ENCODE results near the gene ARHGEF37. TPM values are rescaled to one million over a fixed set of nuclear protein-coding genes. Genes with fewer than 3 reads are reported as not detected.
"Not testable (repeated sequence)": the region's sequence is repeated elsewhere in the genome, so short reads cannot be mapped to it uniquely, and the experiment has no call there.

Gene ARHGEF37
- total RNA-seq, 1 experiment from 2014 or later, result 0.70 TPM

DNA sequence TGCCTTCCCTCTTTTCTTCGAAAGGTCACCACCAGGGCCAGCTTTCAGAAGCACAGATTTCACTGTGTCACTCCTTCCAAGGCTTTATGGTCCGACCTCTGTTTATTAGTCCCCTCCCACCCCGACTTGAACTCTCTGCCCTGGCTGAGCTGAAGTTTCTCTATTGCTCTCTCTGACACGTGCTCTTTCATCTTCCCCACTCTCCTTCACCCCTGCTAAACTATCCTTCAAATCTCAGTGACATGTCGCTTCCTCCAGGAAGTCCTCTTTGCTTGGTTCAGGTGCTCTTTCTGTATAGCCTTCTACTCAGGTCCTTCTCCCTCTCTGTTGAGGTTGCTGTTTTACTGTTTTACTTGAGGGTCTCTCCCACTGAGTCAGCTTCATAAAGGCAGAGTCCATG, 64.4 kb downstream of the ARHGEF37 start:
- no peak overlapping the region for H3K27ac Mint-ChIP-seq (ENCODE audit: unreplicated experiment)
- TF ChIP-seq, protein P1, sequence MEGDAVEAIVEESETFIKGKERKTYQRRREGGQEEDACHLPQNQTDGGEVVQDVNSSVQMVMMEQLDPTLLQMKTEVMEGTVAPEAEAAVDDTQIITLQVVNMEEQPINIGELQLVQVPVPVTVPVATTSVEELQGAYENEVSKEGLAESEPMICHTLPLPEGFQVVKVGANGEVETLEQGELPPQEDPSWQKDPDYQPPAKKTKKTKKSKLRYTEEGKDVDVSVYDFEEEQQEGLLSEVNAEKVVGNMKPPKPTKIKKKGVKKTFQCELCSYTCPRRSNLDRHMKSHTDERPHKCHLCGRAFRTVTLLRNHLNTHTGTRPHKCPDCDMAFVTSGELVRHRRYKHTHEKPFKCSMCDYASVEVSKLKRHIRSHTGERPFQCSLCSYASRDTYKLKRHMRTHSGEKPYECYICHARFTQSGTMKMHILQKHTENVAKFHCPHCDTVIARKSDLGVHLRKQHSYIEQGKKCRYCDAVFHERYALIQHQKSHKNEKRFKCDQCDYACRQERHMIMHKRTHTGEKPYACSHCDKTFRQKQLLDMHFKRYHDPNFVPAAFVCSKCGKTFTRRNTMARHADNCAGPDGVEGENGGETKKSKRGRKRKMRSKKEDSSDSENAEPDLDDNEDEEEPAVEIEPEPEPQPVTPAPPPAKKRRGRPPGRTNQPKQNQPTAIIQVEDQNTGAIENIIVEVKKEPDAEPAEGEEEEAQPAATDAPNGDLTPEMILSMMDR (IDR thresholded peaks at IDR 0.05; ENCODE audit: insufficient read depth in 1 of 2, low read depth in 1 of 2, low read length in 1 of 2, severe bottlenecking in 1 of 2, unreplicated experiment in 1 of 2), result no peak
- H3K9me3 ChIP-seq, result no peaks in the 10 kb centered on the region
- ChIA-PET POLR2A (no interaction called here), CTCF (interaction anchor here (0.9 kb wide), 1 partner anchor 183 kb away, joined by 3 read pairs; no protein-coding TSS in a partner anchor)
- no peaks in the 10 kb centered on the region for H3K36me3 Mint-ChIP-seq (ENCODE audit: insufficient read depth, unreplicated experiment)
- no TSS peak for BruUV-seq (replicated peaks)
- no peak overlapping the region for H3K4me3 Mint-ChIP-seq (ENCODE audit: unreplicated experiment)
- intact Hi-C loops (cut with micrococcal nuclease; ENCODE audit: unreplicated experiment), result no loop called here
- H3K4me1 Mint-ChIP-seq (ENCODE audit: low read depth, unreplicated experiment), result no peaks in the 10 kb centered on the region
- H3K9me3 Mint-ChIP-seq (ENCODE audit: unreplicated experiment), result no peaks in the 10 kb centered on the region
- H3K27me3 ChIP-seq (replicated peaks; ENCODE audit: control insufficient read depth, insufficient read depth, low read length), result no peaks in the 10 kb centered on the region
- H3K36me3 ChIP-seq (ENCODE audit: control insufficient read depth, insufficient read depth, low read length), result no peaks in the 10 kb centered on the region
- DNase-seq, result no peak
- peaks cover 5% of the 10 kb centered on the region; the same call in 1 of the 2 replicates for H3K4me1 ChIP-seq
- no peaks in the 10 kb centered on the region for H3K27me3 Mint-ChIP-seq (ENCODE audit: insufficient read depth, unreplicated experiment)
- H3K4me3 ChIP-seq (ENCODE audit: low read depth, low read length), result no peak overlapping the region

DNA sequence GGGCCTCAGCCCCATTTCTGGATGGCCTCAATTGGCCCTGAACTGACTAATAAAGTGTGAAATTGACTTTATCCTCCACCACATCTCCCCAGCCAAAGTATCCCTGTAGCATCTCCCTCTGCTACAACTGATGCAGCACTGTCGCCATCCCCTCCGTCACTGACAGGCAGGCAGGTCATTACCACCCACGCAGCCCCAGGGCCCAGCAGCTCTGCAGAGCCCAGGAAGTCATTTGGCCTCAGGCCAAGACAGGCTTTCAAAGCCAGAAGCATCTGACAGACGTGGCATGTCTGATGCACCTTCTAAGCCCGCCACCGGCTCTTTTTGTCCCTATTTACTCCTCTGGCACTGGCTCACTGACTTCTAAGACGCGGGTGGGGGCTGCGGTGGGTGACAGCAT, 65.3 kb downstream of the ARHGEF37 start:
- ChIA-PET CTCF (no interaction called here), POLR2A (no interaction called here)
- no peaks in the 10 kb centered on the region for H3K4me1 Mint-ChIP-seq (ENCODE audit: low read depth, unreplicated experiment)
- no peaks in the 10 kb centered on the region; the same call in 1 of the 2 replicates for H3K4me1 ChIP-seq
- no peaks in the 10 kb centered on the region for H3K27me3 Mint-ChIP-seq (ENCODE audit: insufficient read depth, unreplicated experiment)
- H3K27ac Mint-ChIP-seq (ENCODE audit: unreplicated experiment), result no peak overlapping the region
- no peaks in the 10 kb centered on the region for H3K27me3 ChIP-seq (replicated peaks; ENCODE audit: control insufficient read depth, insufficient read depth, low read length)
- H3K4me3 ChIP-seq (ENCODE audit: low read depth, low read length), result no peak overlapping the region
- no TSS peak for BruUV-seq (replicated peaks)
- H3K4me3 Mint-ChIP-seq (ENCODE audit: unreplicated experiment), result no peak overlapping the region
- no peak for DNase-seq
- H3K36me3 ChIP-seq (ENCODE audit: control insufficient read depth, insufficient read depth, low read length), result no peaks in the 10 kb centered on the region
- intact Hi-C loops (cut with micrococcal nuclease; ENCODE audit: unreplicated experiment), result no loop called here
- no peaks in the 10 kb centered on the region for H3K9me3 Mint-ChIP-seq (ENCODE audit: unreplicated experiment)
- H3K9me3 ChIP-seq, result no peaks in the 10 kb centered on the region
- TF ChIP-seq, protein P1 (IDR thresholded peaks at IDR 0.05; ENCODE audit: insufficient read depth in 1 of 2, low read depth in 1 of 2, low read length in 1 of 2, severe bottlenecking in 1 of 2, unreplicated experiment in 1 of 2), result no peak
- no peaks in the 10 kb centered on the region for H3K36me3 Mint-ChIP-seq (ENCODE audit: insufficient read depth, unreplicated experiment)

DNA sequence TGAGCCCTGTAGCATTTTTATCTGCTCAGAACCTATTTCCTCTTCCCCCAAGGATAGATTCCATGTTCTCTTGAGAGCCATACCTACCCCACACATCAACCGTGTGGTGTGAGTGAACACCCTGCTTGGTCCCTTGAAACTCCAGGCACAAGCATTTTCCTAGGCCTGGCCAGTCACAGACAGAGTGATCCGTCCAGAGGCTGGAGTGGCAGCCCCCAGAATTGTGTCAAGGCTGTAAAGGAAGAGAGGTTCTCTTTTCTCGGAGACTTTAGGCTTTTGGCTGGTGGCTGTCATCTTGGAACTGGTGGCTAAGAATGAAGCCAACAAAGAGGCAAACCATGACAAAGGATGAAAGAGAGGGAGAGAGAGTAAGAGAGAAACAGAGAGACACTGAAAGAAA, 66.0 kb downstream of the ARHGEF37 start:
- Mint-ChIP-seq H3K27me3 (ENCODE audit: insufficient read depth, unreplicated experiment) (no peaks in the 10 kb centered on the region), H3K27ac (ENCODE audit: unreplicated experiment) (no peak overlapping the region), H3K4me1 (ENCODE audit: low read depth, unreplicated experiment) (no peaks in the 10 kb centered on the region), H3K4me3 (ENCODE audit: unreplicated experiment) (no peak overlapping the region), H3K36me3 (ENCODE audit: insufficient read depth, unreplicated experiment) (no peaks in the 10 kb centered on the region), H3K9me3 (ENCODE audit: unreplicated experiment) (no peaks in the 10 kb centered on the region)
- no peak for DNase-seq
- H3K9me3 ChIP-seq, result no peaks in the 10 kb centered on the region
- H3K36me3 ChIP-seq (ENCODE audit: control insufficient read depth, insufficient read depth, low read length), result no peaks in the 10 kb centered on the region
- no TSS peak for BruUV-seq (replicated peaks)
- no peaks in the 10 kb centered on the region for H3K4me1 ChIP-seq
- CTCF ChIA-PET, result no interaction called here
- intact Hi-C loops (cut with micrococcal nuclease; ENCODE audit: unreplicated experiment), result no loop called here
- TF ChIP-seq, protein P1 (IDR thresholded peaks at IDR 0.05; ENCODE audit: insufficient read depth in 1 of 2, low read depth in 1 of 2, low read length in 1 of 2, severe bottlenecking in 1 of 2, unreplicated experiment in 1 of 2), result no peak
- H3K4me3 ChIP-seq (ENCODE audit: low read depth, low read length), result no peak overlapping the region
- POLR2A ChIA-PET, result no interaction called here
- no peaks in the 10 kb centered on the region for H3K27me3 ChIP-seq (replicated peaks; ENCODE audit: control insufficient read depth, insufficient read depth, low read length)

DNA sequence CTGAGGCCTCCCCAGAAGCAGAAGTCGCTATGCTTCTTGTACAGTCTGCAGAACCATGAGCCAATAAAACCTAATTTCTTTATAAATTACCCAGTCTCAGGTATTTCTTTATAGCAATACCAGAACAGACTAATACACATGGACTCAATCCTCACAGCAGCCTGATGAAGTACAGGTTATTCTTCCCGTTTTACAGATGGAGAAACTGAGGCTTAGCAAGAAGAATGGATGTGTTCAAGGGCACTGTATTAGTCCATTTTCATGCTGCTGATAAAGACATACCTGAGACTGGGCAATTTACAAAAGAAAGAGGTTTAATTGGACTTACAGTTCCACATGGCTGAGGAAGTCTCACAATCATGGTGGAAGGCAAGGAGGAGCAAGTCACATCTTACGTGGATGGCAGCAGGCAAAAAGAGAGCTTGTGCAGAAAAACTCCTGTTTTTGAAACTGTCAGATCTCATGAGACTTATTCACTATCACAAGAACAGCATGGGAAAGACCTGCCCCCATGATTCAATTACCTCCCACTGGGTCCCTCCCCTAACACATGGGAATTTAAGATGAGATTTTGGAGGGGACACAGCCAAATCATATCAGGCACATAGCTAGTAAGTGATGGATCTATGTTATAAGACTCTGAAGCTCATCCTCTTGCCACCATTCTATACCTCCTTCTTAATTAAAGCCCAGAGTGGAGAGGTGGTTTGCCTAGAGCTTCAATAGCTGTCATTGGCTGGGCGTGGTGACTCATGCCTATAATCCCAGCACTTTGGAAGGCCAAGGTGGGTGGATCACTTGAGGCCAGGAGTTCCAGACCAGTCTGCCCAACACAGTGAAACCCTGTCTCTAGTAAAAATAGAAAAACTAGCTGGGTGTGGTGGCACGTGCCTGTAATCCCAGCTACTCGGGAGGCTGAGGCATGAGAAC, 67.4 kb downstream of the ARHGEF37 start:
- H3K9me3 Mint-ChIP-seq (ENCODE audit: unreplicated experiment); intact Hi-C loops (cut with micrococcal nuclease; ENCODE audit: unreplicated experiment); DNase-seq; H3K27me3 Mint-ChIP-seq (ENCODE audit: insufficient read depth, unreplicated experiment); H3K27me3 ChIP-seq (replicated peaks; ENCODE audit: control insufficient read depth, insufficient read depth, low read length); H3K36me3 Mint-ChIP-seq (ENCODE audit: insufficient read depth, unreplicated experiment); H3K9me3 ChIP-seq; H3K4me3 ChIP-seq (ENCODE audit: low read depth, low read length); H3K27ac Mint-ChIP-seq (ENCODE audit: unreplicated experiment); H3K4me1 Mint-ChIP-seq (ENCODE audit: low read depth, unreplicated experiment); BruUV-seq (replicated peaks); POLR2A ChIA-PET; H3K4me3 Mint-ChIP-seq (ENCODE audit: unreplicated experiment); H3K4me1 ChIP-seq; H3K36me3 ChIP-seq (ENCODE audit: control insufficient read depth, insufficient read depth, low read length): not testable (repeated sequence)
- CTCF ChIA-PET, result interaction anchor here (0.5 kb wide), 1 partner anchor 83 kb away, joined by 4 read pairs; no protein-coding TSS in a partner anchor

DNA sequence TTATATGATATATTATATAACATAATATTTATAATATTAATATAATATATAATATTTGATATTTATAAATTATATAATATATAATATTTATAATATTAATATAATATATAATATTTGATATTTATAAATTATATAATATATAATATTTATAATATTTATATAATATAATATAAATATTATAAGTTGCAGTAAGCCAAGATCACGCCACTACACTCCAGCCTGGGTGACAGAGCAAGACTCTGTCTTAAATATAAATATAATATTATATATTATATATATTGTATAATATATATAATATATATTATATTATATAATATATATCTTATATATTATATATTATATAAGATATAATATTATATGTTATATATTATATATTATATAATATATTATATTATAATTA, 68.4 kb downstream of the ARHGEF37 start:
- H3K9me3 Mint-ChIP-seq (ENCODE audit: unreplicated experiment); H3K9me3 ChIP-seq; H3K27me3 Mint-ChIP-seq (ENCODE audit: insufficient read depth, unreplicated experiment); POLR2A ChIA-PET; H3K36me3 ChIP-seq (ENCODE audit: control insufficient read depth, insufficient read depth, low read length); H3K27me3 ChIP-seq (replicated peaks; ENCODE audit: control insufficient read depth, insufficient read depth, low read length); H3K36me3 Mint-ChIP-seq (ENCODE audit: insufficient read depth, unreplicated experiment); H3K4me1 Mint-ChIP-seq (ENCODE audit: low read depth, unreplicated experiment); DNase-seq; BruUV-seq (replicated peaks); intact Hi-C loops (cut with micrococcal nuclease; ENCODE audit: unreplicated experiment); H3K4me3 Mint-ChIP-seq (ENCODE audit: unreplicated experiment); H3K4me1 ChIP-seq; H3K4me3 ChIP-seq (ENCODE audit: low read depth, low read length); H3K27ac Mint-ChIP-seq (ENCODE audit: unreplicated experiment): not testable (repeated sequence)
- CTCF ChIA-PET, result interaction anchor here (0.5 kb wide), 1 partner anchor 82 kb away, joined by 4 read pairs; no protein-coding TSS in a partner anchor

Measured in Caco-2 (cell line).